Neural cell (in vitro differentiated cells): ENCODE results near the gene KRTAP10-4. TPM values are rescaled to one million over a fixed set of nuclear protein-coding genes. Genes with fewer than 3 reads are reported as not detected.

Source experiments
- H2AFZ ChIP-seq: fragments of 200-600, 300-800 bp; sonication (generic), shearing (Covaris generic); 2 replicates; pipeline ENCODE4 v1.6.0; 2014; ENCODE audit warnings: low read depth, mild to moderate bottlenecking, antibody characterized with exemption, low read length, moderate library complexity
- H3F3A ChIP-seq: fragments of 200-600 bp; shearing (Covaris generic); 2 replicates; pipeline ENCODE4 v1.6.1; 2016; ENCODE audit warnings: mild to moderate bottlenecking, moderate library complexity, mixed read lengths, antibody characterized with exemption, low read length; ENCODE audit not compliant: insufficient read depth, poor library complexity, severe bottlenecking
- H3K27ac ChIP-seq: fragments of 200-600, 300-800 bp; sonication (generic), shearing (Covaris generic); 2 replicates; pipeline ENCODE4 v1.5.1; 2014; ENCODE audit warnings: mild to moderate bottlenecking, low read length, moderate library complexity
- H3K27me3 ChIP-seq: fragments of 300-800, 200-600 bp; sonication (generic), shearing (Covaris generic); 2 replicates; pipeline ENCODE4 v1.6.0; 2014; ENCODE audit warnings: mild to moderate bottlenecking, low read depth, low read length, moderate library complexity; ENCODE audit not compliant: insufficient read depth
- H3K36me3 ChIP-seq: fragments of 300-800, 200-600 bp; sonication (generic), shearing (Covaris generic); 2 replicates; pipeline ENCODE4 v1.5.1; 2014; ENCODE audit warnings: mild to moderate bottlenecking, antibody characterized with exemption, low read length, moderate library complexity; ENCODE audit not compliant: insufficient read depth
- H3K4me2 ChIP-seq: fragments of 300-800, 200-600 bp; sonication (generic), shearing (Covaris generic); 2 replicates; pipeline ENCODE4 v1.6.0; 2014; ENCODE audit warnings: mild to moderate bottlenecking, low read length
- H3K4me3 ChIP-seq: fragments of 300-800, 200-600 bp; sonication (generic), shearing (Covaris generic); 2 replicates; pipeline ENCODE4 v1.5.1; 2014; ENCODE audit warnings: mild to moderate bottlenecking, low read length, moderate library complexity
- H3K79me2 ChIP-seq: fragments of 200-600 bp; shearing (Covaris generic); replicated peaks from 2 replicates; pipeline ENCODE4 v1.6.0; 2014; ENCODE audit warnings: mild to moderate bottlenecking, low read length, moderate library complexity; ENCODE audit not compliant: insufficient read depth
- H3K9ac ChIP-seq: fragments of 300-800, 200-600 bp; sonication (generic), shearing (Covaris generic); 2 replicates; pipeline ENCODE4 v1.6.1; 2016; ENCODE audit warnings: mild to moderate bottlenecking, low read length, mixed read lengths
- H3K9me2 ChIP-seq: fragments of 200-600 bp; shearing (Covaris generic); 2 replicates; pipeline ENCODE4 v1.6.1; 2016; ENCODE audit warnings: mild to moderate bottlenecking, low read length, mixed read lengths; ENCODE audit not compliant: insufficient read depth
- H3K9me3 ChIP-seq: fragments of 200-600, 300-800 bp; sonication (generic), shearing (Covaris generic); 2 replicates; pipeline ENCODE4 v1.6.1; 2016; ENCODE audit warnings: mild to moderate bottlenecking, mixed run types, low read length, moderate library complexity, mixed read lengths
- H4K20me1 ChIP-seq: fragments of 200-600 bp; shearing (Covaris generic); 2 replicates; pipeline ENCODE4 v1.6.1; 2016; ENCODE audit warnings: mild to moderate bottlenecking, mixed run types; ENCODE audit not compliant: insufficient read depth
- POLR2AphosphoS5 ChIP-seq: IDR thresholded peaks from 2 replicates; pipeline ENCODE4 v1.6.1; 2012
- RAD21 ChIP-seq: fragments of 450-650 bp; conservative IDR thresholded peaks from 2 replicates; pipeline ENCODE4 v1.6.1; 2014; ENCODE audit warnings: antibody characterized with exemption, mild to moderate bottlenecking, moderate library complexity
- SMC3 ChIP-seq: fragments of 450-650 bp; conservative IDR thresholded peaks from 2 replicates; pipeline ENCODE4 v1.6.1; 2014; ENCODE audit warnings: antibody characterized with exemption, mild to moderate bottlenecking, moderate library complexity; ENCODE audit not compliant: poor library complexity
- TAF1 ChIP-seq: IDR thresholded peaks from 2 replicates; pipeline ENCODE4 v1.6.1; 2012; ENCODE audit warnings: low read depth
- polyA plus RNA-seq: library from polyadenylated mRNA; depleted of rRNA; stranded (reverse); fragments of >200 nt; gene quantifications from 2 replicates; pipeline ENCODE4 v1.2.3, GENCODE V29; 2014
- TF ChIP-seq, protein P1 (sequence below): IDR thresholded peaks from 2 replicates; pipeline ENCODE4 v1.6.1; 2012; ENCODE audit warnings: borderline replicate concordance

KRTAP10-4 gene
- polyA plus RNA-seq, 1 donor from 2014 or later, result not detected

DNA sequence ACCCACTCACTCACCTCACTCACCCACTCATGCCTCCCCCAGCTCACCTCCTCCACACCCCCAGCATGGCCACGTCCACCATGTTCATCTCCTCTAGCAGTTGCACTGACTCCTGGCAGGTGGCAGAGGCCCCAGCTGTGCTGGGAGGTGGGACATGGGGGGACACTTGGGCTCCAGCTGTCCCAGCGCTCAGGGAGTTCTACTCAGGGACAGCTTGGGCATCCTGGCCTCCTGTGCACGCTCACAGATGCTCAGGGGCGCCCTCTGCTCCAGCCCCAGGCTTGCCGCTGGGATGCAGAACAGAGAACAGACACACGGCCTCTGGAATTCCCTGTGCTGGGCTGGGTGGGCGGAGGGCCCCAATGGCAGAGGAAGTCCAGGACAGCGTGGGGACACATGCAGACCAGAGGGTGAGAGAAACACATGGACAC is 43.6 kb downstream of the KRTAP10-4 start:
- no peak overlapping the region for H3K27ac ChIP-seq
- H3K9ac ChIP-seq, result no peak overlapping the region
- H3K4me2 ChIP-seq, result no peak overlapping the region
- TF ChIP-seq SMC3 (no peak), RAD21 (no peak)
- no peaks in the 10 kb centered on the region for H4K20me1 ChIP-seq
- no peaks in the 10 kb centered on the region for H3K27me3 ChIP-seq
- no peak overlapping the region for H2AFZ ChIP-seq
- no peaks in the 10 kb centered on the region for H3K79me2 ChIP-seq
- H3K9me3 ChIP-seq, result no peaks in the 10 kb centered on the region
- no peaks in the 10 kb centered on the region for H3K9me2 ChIP-seq
- H3F3A ChIP-seq, result no peaks in the 10 kb centered on the region
- H3K36me3 ChIP-seq, result no peaks in the 10 kb centered on the region
- H3K4me3 ChIP-seq, result no peak overlapping the region

DNA sequence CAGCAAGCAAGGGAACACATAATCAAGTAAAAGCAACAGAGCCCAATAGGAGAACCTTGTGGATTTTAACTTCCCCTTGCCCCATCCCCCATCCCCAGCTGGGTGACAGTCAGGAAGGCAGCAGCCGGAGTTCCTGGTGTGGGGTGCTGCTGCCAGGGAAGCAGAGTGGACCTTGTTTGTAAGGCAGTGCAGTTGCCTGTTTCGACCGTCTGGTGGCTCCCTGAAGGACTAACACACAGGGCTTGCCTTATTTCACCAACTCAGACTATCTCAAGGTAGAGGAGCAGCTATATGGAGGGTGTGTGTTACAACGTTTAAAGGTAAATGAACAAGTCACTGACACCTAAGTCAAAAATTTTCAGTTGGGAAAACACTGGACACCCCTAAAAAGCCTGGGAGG is 45.0 kb downstream of the KRTAP10-4 start:
- no peak overlapping the region for H3K4me2 ChIP-seq
- H4K20me1 ChIP-seq, result no peaks in the 10 kb centered on the region
- H2AFZ ChIP-seq, result no peak overlapping the region
- no peaks in the 10 kb centered on the region for H3F3A ChIP-seq
- no peaks in the 10 kb centered on the region for H3K36me3 ChIP-seq
- no peak overlapping the region for H3K9ac ChIP-seq
- no peak overlapping the region for H3K27ac ChIP-seq
- H3K9me2 ChIP-seq, result no peaks in the 10 kb centered on the region
- no peak for TF ChIP-seq TAF1
- TF ChIP-seq, protein P1, sequence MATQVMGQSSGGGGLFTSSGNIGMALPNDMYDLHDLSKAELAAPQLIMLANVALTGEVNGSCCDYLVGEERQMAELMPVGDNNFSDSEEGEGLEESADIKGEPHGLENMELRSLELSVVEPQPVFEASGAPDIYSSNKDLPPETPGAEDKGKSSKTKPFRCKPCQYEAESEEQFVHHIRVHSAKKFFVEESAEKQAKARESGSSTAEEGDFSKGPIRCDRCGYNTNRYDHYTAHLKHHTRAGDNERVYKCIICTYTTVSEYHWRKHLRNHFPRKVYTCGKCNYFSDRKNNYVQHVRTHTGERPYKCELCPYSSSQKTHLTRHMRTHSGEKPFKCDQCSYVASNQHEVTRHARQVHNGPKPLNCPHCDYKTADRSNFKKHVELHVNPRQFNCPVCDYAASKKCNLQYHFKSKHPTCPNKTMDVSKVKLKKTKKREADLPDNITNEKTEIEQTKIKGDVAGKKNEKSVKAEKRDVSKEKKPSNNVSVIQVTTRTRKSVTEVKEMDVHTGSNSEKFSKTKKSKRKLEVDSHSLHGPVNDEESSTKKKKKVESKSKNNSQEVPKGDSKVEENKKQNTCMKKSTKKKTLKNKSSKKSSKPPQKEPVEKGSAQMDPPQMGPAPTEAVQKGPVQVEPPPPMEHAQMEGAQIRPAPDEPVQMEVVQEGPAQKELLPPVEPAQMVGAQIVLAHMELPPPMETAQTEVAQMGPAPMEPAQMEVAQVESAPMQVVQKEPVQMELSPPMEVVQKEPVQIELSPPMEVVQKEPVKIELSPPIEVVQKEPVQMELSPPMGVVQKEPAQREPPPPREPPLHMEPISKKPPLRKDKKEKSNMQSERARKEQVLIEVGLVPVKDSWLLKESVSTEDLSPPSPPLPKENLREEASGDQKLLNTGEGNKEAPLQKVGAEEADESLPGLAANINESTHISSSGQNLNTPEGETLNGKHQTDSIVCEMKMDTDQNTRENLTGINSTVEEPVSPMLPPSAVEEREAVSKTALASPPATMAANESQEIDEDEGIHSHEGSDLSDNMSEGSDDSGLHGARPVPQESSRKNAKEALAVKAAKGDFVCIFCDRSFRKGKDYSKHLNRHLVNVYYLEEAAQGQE, result no peak
- no peak for TF ChIP-seq POLR2AphosphoS5
- H3K9me3 ChIP-seq, result no peaks in the 10 kb centered on the region
- no peaks in the 10 kb centered on the region for H3K79me2 ChIP-seq
- H3K27me3 ChIP-seq, result no peaks in the 10 kb centered on the region
- no peak overlapping the region for H3K4me3 ChIP-seq

DNA sequence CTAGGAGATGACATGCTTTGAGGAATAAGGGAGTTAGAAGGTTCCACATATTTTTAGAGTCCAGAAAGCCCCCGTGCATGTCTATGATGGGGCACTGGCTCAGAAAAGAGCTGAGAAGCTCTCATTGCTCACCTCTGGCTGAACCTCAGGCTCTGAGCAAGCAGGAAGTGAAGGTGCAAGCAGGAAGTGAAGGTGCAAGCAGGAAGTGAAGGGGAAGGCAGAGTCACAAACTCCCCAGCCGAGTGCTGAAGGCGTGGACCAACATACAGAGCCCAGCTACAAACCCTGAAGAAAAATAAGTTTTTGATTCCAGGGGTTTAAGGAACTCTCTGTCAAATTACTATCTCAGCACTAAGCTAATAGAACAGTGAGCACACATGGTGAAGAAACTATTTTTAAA is 45.4 kb downstream of the KRTAP10-4 start:
- Histone ChIP-seq H3K79me2 (no peaks in the 10 kb centered on the region), H3K9me3 (peaks cover 2% of the 10 kb centered on the region), H3K4me3 (no peak overlapping the region), H3K9ac (no peak overlapping the region), H3K4me2 (no peak overlapping the region), H3K9me2 (no peaks in the 10 kb centered on the region), H3K36me3 (no peaks in the 10 kb centered on the region), H3F3A (no peaks in the 10 kb centered on the region), H3K27ac (no peak overlapping the region), H3K27me3 (no peaks in the 10 kb centered on the region), H2AFZ (no peak overlapping the region), H4K20me1 (no peaks in the 10 kb centered on the region)
- TF ChIP-seq, protein P1, result no peak
